Measurements from ENCODE around the gene UBE2K.

DNA sequence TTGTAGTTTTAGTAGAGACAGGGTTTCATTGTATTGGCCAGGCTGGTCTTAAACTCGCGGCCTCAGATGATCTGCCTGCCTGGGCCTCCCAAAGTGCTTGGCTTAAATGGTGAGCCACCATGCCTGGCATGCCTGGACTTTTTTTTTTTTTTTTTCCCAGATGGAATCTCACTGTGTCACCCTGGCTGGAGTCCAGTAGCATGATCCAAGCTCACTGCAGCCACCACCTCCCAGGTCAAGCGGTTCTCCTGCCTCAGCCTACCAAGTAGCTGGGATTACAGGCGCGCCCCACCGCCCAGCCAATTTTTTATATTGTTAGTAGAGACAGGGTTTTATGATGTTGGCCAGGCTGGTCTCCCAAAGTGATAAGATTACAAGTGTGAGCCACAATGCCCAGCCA is 8.4 kb downstream of the UBE2K start:
- TF ChIP-seq, protein P1, sequence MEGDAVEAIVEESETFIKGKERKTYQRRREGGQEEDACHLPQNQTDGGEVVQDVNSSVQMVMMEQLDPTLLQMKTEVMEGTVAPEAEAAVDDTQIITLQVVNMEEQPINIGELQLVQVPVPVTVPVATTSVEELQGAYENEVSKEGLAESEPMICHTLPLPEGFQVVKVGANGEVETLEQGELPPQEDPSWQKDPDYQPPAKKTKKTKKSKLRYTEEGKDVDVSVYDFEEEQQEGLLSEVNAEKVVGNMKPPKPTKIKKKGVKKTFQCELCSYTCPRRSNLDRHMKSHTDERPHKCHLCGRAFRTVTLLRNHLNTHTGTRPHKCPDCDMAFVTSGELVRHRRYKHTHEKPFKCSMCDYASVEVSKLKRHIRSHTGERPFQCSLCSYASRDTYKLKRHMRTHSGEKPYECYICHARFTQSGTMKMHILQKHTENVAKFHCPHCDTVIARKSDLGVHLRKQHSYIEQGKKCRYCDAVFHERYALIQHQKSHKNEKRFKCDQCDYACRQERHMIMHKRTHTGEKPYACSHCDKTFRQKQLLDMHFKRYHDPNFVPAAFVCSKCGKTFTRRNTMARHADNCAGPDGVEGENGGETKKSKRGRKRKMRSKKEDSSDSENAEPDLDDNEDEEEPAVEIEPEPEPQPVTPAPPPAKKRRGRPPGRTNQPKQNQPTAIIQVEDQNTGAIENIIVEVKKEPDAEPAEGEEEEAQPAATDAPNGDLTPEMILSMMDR (IDR thresholded peaks at IDR 0.05), result no peak
- TF ChIP-seq POLR2AphosphoS5 (IDR thresholded peaks at IDR 0.05) (no peak), POLR2A (IDR thresholded peaks at IDR 0.05) (no peak), EP300 (IDR thresholded peaks at IDR 0.05) (no peak)
